IMR-90 (cell line): ENCODE results near the gene RADIL. TPM values are rescaled to one million over a fixed set of nuclear protein-coding genes. Genes with fewer than 3 reads are reported as not detected.

Source experiments
- ATAC-seq: fragments of 200-7000 bp; cut with Tn5 transposase; 2 replicates; pipeline ENCODE4 v1.9.1; 2020; ENCODE audit warnings: low read depth, mild to moderate bottlenecking, moderate library complexity
- BruUV-seq: library from RNA; stranded (reverse); fragments of 400-500 nt; replicated peaks from 2 replicates; lab custom pipeline; 2021; lab: Mats Ljungman, UMichigan
- CTCF ChIA-PET: fragments of 300-600 bp; formaldehyde crosslinking; extraction: SDS; loops from one replicate; lab custom pipeline; 2021; ENCODE audit warnings: antibody characterized with exemption; lab: Yijun Ruan, JAX
- POLR2A ChIA-PET: fragments of 300-600 bp; sonication (Branson Sonifier 250); formaldehyde crosslinking; loops from one replicate; lab custom pipeline; 2022; ENCODE audit warnings: antibody characterized with exemption; ENCODE audit not compliant: unreplicated experiment; lab: Charles Lee
- DNase-seq: peaks from one replicate; pipeline ENCODE4 v3.0.0; 2013
- H2AFZ ChIP-seq: replicated peaks from 2 replicates; pipeline ENCODE3; 2013; ENCODE audit warnings: low read length, mild to moderate bottlenecking; ENCODE audit not compliant: poor library complexity
- H2AK5ac ChIP-seq: 2 replicates; pipeline ENCODE4 v1.6.1; 2013; ENCODE audit warnings: low read depth, low read length, inconsistent platforms
- H2AK9ac ChIP-seq: replicated peaks from 2 replicates; pipeline ENCODE3; 2013; ENCODE audit warnings: mild to moderate bottlenecking, low read depth, low read length, moderate library complexity; ENCODE audit not compliant: poor library complexity
- H2BK120ac ChIP-seq: 2 replicates; pipeline ENCODE4 v1.6.1; 2013; ENCODE audit warnings: low read depth, low read length, inconsistent platforms
- H2BK15ac ChIP-seq: 3 replicates; pipeline ENCODE4 v1.6.1; 2013; ENCODE audit warnings: low read depth, low read length, inconsistent platforms
- H2BK20ac ChIP-seq: 2 replicates; pipeline ENCODE4 v1.6.1; 2013; ENCODE audit warnings: low read depth, mild to moderate bottlenecking, inconsistent platforms, low read length, moderate library complexity
- H2BK5ac ChIP-seq: 2 replicates; pipeline ENCODE4 v1.6.1; 2013; ENCODE audit warnings: mild to moderate bottlenecking, low read depth, low read length, inconsistent platforms; ENCODE audit not compliant: poor library complexity, severe bottlenecking
- H3K14ac ChIP-seq: replicated peaks from 2 replicates; pipeline ENCODE4 v1.6.1; 2013; ENCODE audit warnings: low read depth, low read length, inconsistent platforms
- H3K18ac ChIP-seq: 2 replicates; pipeline ENCODE4 v1.6.1; 2013; ENCODE audit warnings: low read depth, low read length, control low read depth
- H3K23ac ChIP-seq: 2 replicates; pipeline ENCODE4 v1.6.1; 2013; ENCODE audit warnings: low read depth, low read length, inconsistent platforms
- H3K27ac ChIP-seq: 2 replicates; pipeline ENCODE4 v1.5.1; 2013; ENCODE audit warnings: mild to moderate bottlenecking, control low read depth, low read length; ENCODE audit not compliant: insufficient read depth
- H3K27me3 ChIP-seq: 2 replicates; pipeline ENCODE4 v1.6.1; 2013; ENCODE audit warnings: low read length; ENCODE audit not compliant: control insufficient read depth, insufficient read depth
- H3K36me3 ChIP-seq: 2 replicates; pipeline ENCODE4 v1.6.1; 2013; ENCODE audit warnings: low read length, mixed read lengths; ENCODE audit not compliant: control insufficient read depth, insufficient read depth
- H3K4ac ChIP-seq: 2 replicates; pipeline ENCODE4 v1.6.1; 2013; ENCODE audit warnings: low read depth, low read length, inconsistent platforms
- H3K4me1 ChIP-seq: 2 replicates; pipeline ENCODE4 v1.6.1; 2013; ENCODE audit warnings: low read length, mixed read lengths; ENCODE audit not compliant: control insufficient read depth, insufficient read depth
- H3K4me2 ChIP-seq: 2 replicates; pipeline ENCODE4 v1.6.1; 2013; ENCODE audit warnings: low read depth, mild to moderate bottlenecking, control low read depth, low read length, moderate library complexity
- H3K4me3 ChIP-seq: 2 replicates; pipeline ENCODE4 v1.5.1; 2013; ENCODE audit warnings: low read depth, mild to moderate bottlenecking, control low read depth, low read length, moderate library complexity; ENCODE audit not compliant: insufficient read depth
- H3K56ac ChIP-seq: 2 replicates; pipeline ENCODE4 v1.6.1; 2013; ENCODE audit warnings: low read length, inconsistent platforms; ENCODE audit not compliant: insufficient read depth; ENCODE audit errors: extremely low read depth
- H3K79me1 ChIP-seq, 2 experiments: 2 replicates each; pipeline ENCODE4 v1.6.1; 2013; ENCODE audit warnings: low read length in 2 of 2, inconsistent platforms in 1 of 2, low read depth in 1 of 2
- H3K9ac ChIP-seq: 2 replicates; pipeline ENCODE4 v1.6.1; 2013; ENCODE audit warnings: low read depth, low read length, control low read depth
- H3K9me1 ChIP-seq: 2 replicates; pipeline ENCODE4 v1.6.1; 2013; ENCODE audit warnings: low read length, inconsistent platforms; ENCODE audit not compliant: insufficient read depth
- H3K9me3 ChIP-seq: 2 replicates; pipeline ENCODE4 v1.6.1; 2013; ENCODE audit warnings: low read length; ENCODE audit not compliant: control insufficient read depth, insufficient read depth
- H4K20me1 ChIP-seq: 2 replicates; pipeline ENCODE4 v1.6.1; 2013; ENCODE audit warnings: low read length, inconsistent platforms; ENCODE audit not compliant: insufficient read depth
- H4K5ac ChIP-seq: 2 replicates; pipeline ENCODE4 v1.6.1; 2013; ENCODE audit warnings: mild to moderate bottlenecking, low read depth, low read length, control low read depth
- H4K8ac ChIP-seq, 2 experiments: 2 replicates each; pipeline ENCODE4 v1.6.1; 2013; ENCODE audit warnings: low read depth in 2 of 2, low read length in 2 of 2, control low read depth in 1 of 2, inconsistent platforms in 1 of 2
- H4K91ac ChIP-seq: 2 replicates; pipeline ENCODE4 v1.6.1; 2013; ENCODE audit warnings: low read depth, low read length, inconsistent platforms; ENCODE audit not compliant: insufficient read depth
- CHD1 ChIP-seq: IDR thresholded peaks from 2 replicates; pipeline ENCODE4 v1.6.1; 2012; ENCODE audit warnings: low read depth, low read length, improper control_type of control experiment
- FOS ChIP-seq: fragments of 150-350 bp; IDR thresholded peaks from 2 replicates; pipeline ENCODE4 v1.6.1; 2016; ENCODE audit warnings: low read depth, low read length
- MAFK ChIP-seq: IDR thresholded peaks from 2 replicates; pipeline ENCODE4 v1.6.1; 2012; ENCODE audit warnings: low read depth, low read length, improper control_type of control experiment
- MAZ ChIP-seq: IDR thresholded peaks from 2 replicates; pipeline ENCODE4 v1.6.1; 2012; ENCODE audit warnings: low read depth, mild to moderate bottlenecking, low read length, improper control_type of control experiment, moderate library complexity, borderline replicate concordance
- POLR2A ChIP-seq: IDR thresholded peaks from 2 replicates; pipeline ENCODE4 v1.6.1; 2012; ENCODE audit warnings: mild to moderate bottlenecking, low read depth, low read length
- RCOR1 ChIP-seq: IDR thresholded peaks from 2 replicates; pipeline ENCODE4 v1.6.1; 2012; ENCODE audit warnings: mild to moderate bottlenecking, low read length, improper control_type of control experiment; ENCODE audit not compliant: insufficient replicate concordance
- WGBS, 2 experiments: methylation state at CpG; one replicate each; pipeline versions ENCODE4 v1.1.5 to v1.1.7; 2013; ENCODE audit warnings: missing lambda C conversion rate in 2 of 2; ENCODE audit not compliant: insufficient read length in 1 of 2; ENCODE audit errors: extremely low coverage in 2 of 2; 5-methylcytosine and 5-hydroxymethylcytosine counted together
- dilution Hi-C: fragments of 300-500 bp; cut with HindIII; formaldehyde crosslinking; loops from one replicate; pipeline ENCODE4 v1.14.3; 2018; ENCODE audit warnings: low sequenced_read_pairs; ENCODE audit not compliant: unreplicated experiment
- in situ Hi-C: fragments of 300-500 bp; cut with MboI; formaldehyde crosslinking; loops from 3 replicates; pipeline ENCODE4 v1.14.3; 2019; ENCODE audit warnings: low sequenced_read_pairs, inconsistent platforms, mixed read lengths
- intact Hi-C: fragments of 100-400 bp; cut with micrococcal nuclease; formaldehyde crosslinking; loops from 2 replicates; pipeline ENCODE4 v1.10.0; 2022
- polyA plus RNA-seq, 3 experiments: library from polyadenylated mRNA; depleted of rRNA; stranded (reverse); fragments of >200 nt; gene quantifications; 2 replicates each; pipeline ENCODE4 v1.2.3, GENCODE V29; 2012; ENCODE audit warnings: low replicate concordance in 1 of 3
- total RNA-seq: library from RNA; depleted of rRNA; stranded (reverse); fragments of >200 nt; gene quantifications from 2 replicates; pipeline ENCODE4 v1.2.3, GENCODE V29; 2012

The RADIL gene
- total and polyA plus RNA-seq, 2 of the 4 experiments (the other 2 are of a cell fraction), result 0.18 to 0.48 TPM

- intact Hi-C loops (no loop called here), in situ Hi-C loops (no loop called here), dilution Hi-C loops (no loop called here)
- no peak overlapping the region for H3K9ac ChIP-seq
- no peaks in the 10 kb centered on the region; the same call in 1 of the 2 replicates for H3K9me3 ChIP-seq
- no peak overlapping the region for H2BK20ac ChIP-seq
- H2BK5ac ChIP-seq, result no peak overlapping the region
- no peak overlapping the region for H4K8ac ChIP-seq
- H3K36me3 ChIP-seq, result no peaks in the 10 kb centered on the region
- H3K27ac ChIP-seq, result no peak overlapping the region
- no peaks in the 10 kb centered on the region; the same call in 1 of the 2 replicates for H3K27me3 ChIP-seq
- no peak overlapping the region for H3K14ac ChIP-seq
- no peaks in the 10 kb centered on the region for H3K79me1 ChIP-seq
- no peak overlapping the region for H2BK120ac ChIP-seq
- no peak overlapping the region for H3K4me3 ChIP-seq
- no TSS peak for BruUV-seq
- H2AK5ac ChIP-seq, result no peak overlapping the region
- WGBS, 2 experiments, result no CpG with 5 or more reads among the region's 1 CpG
- no peaks in the 10 kb centered on the region for H3K9me1 ChIP-seq
- ChIA-PET POLR2A (no interaction called here), CTCF (no interaction called here)
- H2AK9ac ChIP-seq, result peak overlapping the region; percentile 9
- no peak overlapping the region for H3K23ac ChIP-seq
- no peaks in the 10 kb centered on the region for H3K4me1 ChIP-seq
- no peak overlapping the region for H3K18ac ChIP-seq
- no peak overlapping the region for H2BK15ac ChIP-seq
- no peak overlapping the region for H3K4ac ChIP-seq
- TF ChIP-seq RCOR1 (no peak), POLR2A (no peak), MAFK (no peak), FOS (no peak), CHD1 (no peak), MAZ (no peak)
- ATAC-seq (no peak), DNase-seq (no peak)
- H4K5ac ChIP-seq, result no peak overlapping the region
- no peak overlapping the region for H3K56ac ChIP-seq
- H4K91ac ChIP-seq, result no peak overlapping the region
- H2AFZ ChIP-seq, result no peak overlapping the region
- no peak overlapping the region for H3K4me2 ChIP-seq
- no peaks in the 10 kb centered on the region for H4K20me1 ChIP-seq
Observed at GRCh38 chr7:4906682-4907081, 23.2 kb upstream of the RADIL start.
